ENCODE data around the gene JAKMIP1. TPM values are rescaled to one million over a fixed set of nuclear protein-coding genes. Genes with fewer than 3 reads are reported as not detected.

Gene JAKMIP1
- total RNA-seq, 2 experiments from 2014 or later: 5.6 to 6.3 TPM

DNA sequence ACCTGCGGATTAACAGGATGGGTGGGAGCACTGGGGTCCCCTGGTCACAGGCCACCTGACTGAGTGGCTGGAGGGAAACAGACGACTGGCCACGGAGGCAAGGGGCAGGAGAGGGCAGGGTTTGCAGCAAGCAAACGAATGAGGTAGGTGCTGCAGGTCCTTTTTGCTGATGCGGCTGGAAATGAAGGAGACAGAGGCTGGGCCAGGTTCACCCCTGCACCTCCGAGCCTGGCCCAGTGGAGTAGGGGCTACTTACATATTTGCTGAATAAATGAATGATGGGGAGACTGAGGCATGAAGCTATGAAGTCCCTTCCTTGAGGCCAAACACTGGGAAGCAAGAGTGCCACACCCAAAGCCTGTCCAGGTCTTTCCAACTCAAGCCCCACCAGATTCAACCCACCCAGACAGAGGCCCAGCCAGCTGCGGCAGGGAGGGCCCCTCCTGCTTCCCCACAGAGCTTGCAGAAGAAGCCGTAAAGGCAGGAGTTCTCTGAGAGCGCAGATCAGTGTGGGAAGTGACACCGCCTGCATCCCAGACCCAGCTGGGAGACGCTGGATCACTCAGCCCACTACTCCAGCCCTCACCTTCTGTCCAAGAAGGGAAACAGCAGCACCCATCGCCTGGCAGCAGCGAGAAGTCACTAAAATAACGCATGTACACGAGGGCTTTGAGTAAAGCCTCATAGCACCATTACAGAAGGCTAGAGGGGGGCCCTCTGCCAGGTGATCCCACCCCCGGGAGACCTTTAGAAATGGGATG lies 146.0 kb downstream of the JAKMIP1 start:
- TF ChIP-seq, protein P1, sequence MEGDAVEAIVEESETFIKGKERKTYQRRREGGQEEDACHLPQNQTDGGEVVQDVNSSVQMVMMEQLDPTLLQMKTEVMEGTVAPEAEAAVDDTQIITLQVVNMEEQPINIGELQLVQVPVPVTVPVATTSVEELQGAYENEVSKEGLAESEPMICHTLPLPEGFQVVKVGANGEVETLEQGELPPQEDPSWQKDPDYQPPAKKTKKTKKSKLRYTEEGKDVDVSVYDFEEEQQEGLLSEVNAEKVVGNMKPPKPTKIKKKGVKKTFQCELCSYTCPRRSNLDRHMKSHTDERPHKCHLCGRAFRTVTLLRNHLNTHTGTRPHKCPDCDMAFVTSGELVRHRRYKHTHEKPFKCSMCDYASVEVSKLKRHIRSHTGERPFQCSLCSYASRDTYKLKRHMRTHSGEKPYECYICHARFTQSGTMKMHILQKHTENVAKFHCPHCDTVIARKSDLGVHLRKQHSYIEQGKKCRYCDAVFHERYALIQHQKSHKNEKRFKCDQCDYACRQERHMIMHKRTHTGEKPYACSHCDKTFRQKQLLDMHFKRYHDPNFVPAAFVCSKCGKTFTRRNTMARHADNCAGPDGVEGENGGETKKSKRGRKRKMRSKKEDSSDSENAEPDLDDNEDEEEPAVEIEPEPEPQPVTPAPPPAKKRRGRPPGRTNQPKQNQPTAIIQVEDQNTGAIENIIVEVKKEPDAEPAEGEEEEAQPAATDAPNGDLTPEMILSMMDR (IDR thresholded peaks at IDR 0.05): no peak

DNA sequence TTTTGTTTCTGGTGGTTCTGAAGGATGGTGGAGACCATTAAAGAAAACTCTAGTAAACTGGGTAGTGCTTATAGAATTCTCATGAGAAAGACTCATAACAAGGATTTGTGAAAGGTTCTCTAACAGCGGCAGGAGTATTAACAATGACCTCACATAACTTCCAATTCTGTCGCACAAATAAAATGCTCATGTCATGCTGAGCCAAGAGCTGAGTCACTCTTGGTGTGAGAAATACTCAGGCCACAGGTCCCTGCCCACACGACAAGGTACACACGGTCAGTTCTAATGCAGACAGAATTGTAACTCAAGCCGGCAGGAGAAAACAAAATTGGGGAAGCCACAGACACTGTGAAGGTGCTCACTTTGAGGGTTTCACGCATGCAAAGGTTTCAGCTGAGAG lies 147.7 kb downstream of the JAKMIP1 start:
- intact Hi-C loops (cut with micrococcal nuclease): no loop called here
- CTCF ChIA-PET: no interaction called here
- no peaks in the 10 kb centered on the region for H3K9me3 Mint-ChIP-seq
- no peaks in the 10 kb centered on the region for H3K4me1 Mint-ChIP-seq (ENCODE audit: low read depth)
- ATAC-seq: no peak
- H3K27me3 Mint-ChIP-seq: no peaks in the 10 kb centered on the region
- H3K4me3 Mint-ChIP-seq: no peak overlapping the region
- TF ChIP-seq, protein P1 (IDR thresholded peaks at IDR 0.05): no peak
- H3K36me3 Mint-ChIP-seq (ENCODE audit: low read depth): no peaks in the 10 kb centered on the region
- POLR2A ChIA-PET: no interaction called here
- DNase-seq: no peak
- H3K27ac Mint-ChIP-seq: no peak overlapping the region

More for the DNA sequence above, 146.0 kb downstream of the JAKMIP1 start:
- POLR2A ChIA-PET: no interaction called here
- intact Hi-C loops (cut with micrococcal nuclease): no loop called here
- peaks cover 10% of the 10 kb centered on the region for H3K36me3 Mint-ChIP-seq (ENCODE audit: low read depth)
- H3K27ac Mint-ChIP-seq: no peak overlapping the region
- ATAC-seq (no peak), DNase-seq (no peak)
- H3K9me3 Mint-ChIP-seq: peaks cover 11% of the 10 kb centered on the region
- CTCF ChIA-PET: no interaction called here
- H3K27me3 Mint-ChIP-seq: no peaks in the 10 kb centered on the region
- no peak overlapping the region for H3K4me3 Mint-ChIP-seq
- no peaks in the 10 kb centered on the region for H3K4me1 Mint-ChIP-seq (ENCODE audit: low read depth)

GRCh38 chr4:6050551-6050950 lies 149.8 kb downstream of the JAKMIP1 start:
- no peaks in the 10 kb centered on the region for H3K36me3 Mint-ChIP-seq (ENCODE audit: low read depth)
- CTCF ChIA-PET: no interaction called here
- H3K4me1 Mint-ChIP-seq (ENCODE audit: low read depth): no peaks in the 10 kb centered on the region
- no peak for ATAC-seq
- POLR2A ChIA-PET: no interaction called here
- H3K4me3 Mint-ChIP-seq: no peak overlapping the region
- intact Hi-C loops (cut with micrococcal nuclease): no loop called here
- no peak overlapping the region for H3K27ac Mint-ChIP-seq
- TF ChIP-seq, protein P1 (IDR thresholded peaks at IDR 0.05): no peak
- no peaks in the 10 kb centered on the region for H3K27me3 Mint-ChIP-seq
- DNase-seq: no peak
- no peaks in the 10 kb centered on the region for H3K9me3 Mint-ChIP-seq

GRCh38 chr4:6049985-6050384 lies 150.4 kb downstream of the JAKMIP1 start:
- CTCF ChIA-PET: no interaction called here
- DNase-seq (no peak), ATAC-seq (no peak)
- H3K27me3 Mint-ChIP-seq: peaks cover 1% of the 10 kb centered on the region
- POLR2A ChIA-PET: no interaction called here
- no peaks in the 10 kb centered on the region for H3K36me3 Mint-ChIP-seq (ENCODE audit: low read depth)
- no peak overlapping the region for H3K27ac Mint-ChIP-seq
- H3K4me1 Mint-ChIP-seq (ENCODE audit: low read depth): no peaks in the 10 kb centered on the region
- TF ChIP-seq, protein P1 (IDR thresholded peaks at IDR 0.05): no peak
- H3K4me3 Mint-ChIP-seq: no peak overlapping the region
- intact Hi-C loops (cut with micrococcal nuclease): no loop called here
- H3K9me3 Mint-ChIP-seq: no peaks in the 10 kb centered on the region

GRCh38 chr4:6049278-6049677 lies 151.1 kb downstream of the JAKMIP1 start:
- TF ChIP-seq, protein P1 (IDR thresholded peaks at IDR 0.05): no peak
- ATAC-seq: no peak
- ChIA-PET POLR2A (no interaction called here), CTCF (no interaction called here)
- Mint-ChIP-seq H3K27ac (no peak overlapping the region), H3K9me3 (no peaks in the 10 kb centered on the region), H3K4me1 (ENCODE audit: low read depth) (no peaks in the 10 kb centered on the region), H3K36me3 (ENCODE audit: low read depth) (no peaks in the 10 kb centered on the region), H3K27me3 (peaks cover 1% of the 10 kb centered on the region), H3K4me3 (no peak overlapping the region)
- DNase-seq: no peak
- intact Hi-C loops (cut with micrococcal nuclease): no loop called here
